Measurements from ENCODE around the gene HOXA4. TPM values are rescaled to one million over a fixed set of nuclear protein-coding genes. Genes with fewer than 3 reads are reported as not detected.
A peak's percentile ranks its signal among the peaks of the same experiment; 100 is the strongest.

The HOXA4 gene
- total and polyA plus RNA-seq, 2 of the 8 experiments (the other 6 are each of a cell fraction or from before 2014, with no cell fraction given): not detected

DNA sequence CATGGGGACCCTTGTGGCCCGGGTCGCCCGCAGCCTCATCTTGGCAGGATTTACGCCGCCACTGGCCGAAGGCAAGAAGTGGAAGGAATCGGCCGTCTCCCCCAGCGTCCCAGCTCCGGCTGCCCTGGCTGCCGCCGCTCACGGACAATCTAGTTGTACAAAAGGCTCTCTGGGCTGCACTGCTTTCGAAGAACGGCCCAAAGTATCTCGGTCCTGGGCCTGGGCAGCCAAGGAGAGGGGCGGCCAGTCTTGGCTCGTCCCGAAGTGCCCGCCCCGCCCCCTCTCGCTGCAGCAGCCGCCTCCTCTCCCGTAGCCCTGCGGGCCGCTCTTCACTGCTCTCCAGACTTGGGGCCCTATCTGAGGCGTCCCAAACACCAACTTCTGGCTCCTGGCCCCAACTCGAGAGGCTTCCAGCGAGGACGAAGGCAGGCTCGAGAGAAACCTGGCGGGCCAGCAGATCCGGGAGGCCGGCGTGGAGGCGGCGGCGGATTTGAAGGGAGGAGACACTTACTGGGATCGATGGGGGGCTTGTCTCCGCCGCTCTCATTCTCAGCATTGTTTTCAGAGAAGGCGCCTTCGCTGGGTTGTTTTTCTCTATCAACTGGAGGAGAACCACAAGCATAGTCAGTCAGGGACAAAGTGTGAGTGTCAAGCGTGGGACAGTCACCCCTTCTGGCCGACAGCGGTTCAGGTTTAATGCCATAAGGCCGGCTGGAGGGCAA is 34.0 kb upstream of the HOXA4 start:
- Histone ChIP-seq H2AK5ac (ENCODE audit: low read depth, low read length) (no peak overlapping the region), H3K9me3 (ENCODE audit: insufficient read depth in 2 of 2, low read depth in 1 of 2, low read length in 1 of 2) (peaks cover 0 to 6% of the 10 kb centered on the region in 2 experiments; a peak in 1 of 4 replicates), H3K27ac (ENCODE audit: low read depth, low read length) (no peak overlapping the region), H2BK20ac (ENCODE audit: low read length) (no peak overlapping the region), H3K36me3 (ENCODE audit: control insufficient read depth in 2 of 4, insufficient read depth in 4 of 4, low read length in 3 of 4) (peaks cover 0 to 18% (median 0%) of the 10 kb centered on the region in 4 experiments; a peak in 1 of 8 replicates), H3K4me3 (ENCODE audit: extremely low read depth in 1 of 4, insufficient read depth in 2 of 4, low read depth in 3 of 4, low read length in 4 of 4) (peak overlapping the region in 1 of 4 experiments; percentile 25; a peak in 2 of 8 replicates), H3K79me1 (ENCODE audit: low read depth, low read length) (no peaks in the 10 kb centered on the region), H3K4me2 (ENCODE audit: insufficient read depth in 1 of 2, low read depth in 2 of 2, low read length in 2 of 2) (peak overlapping the region; percentile 8 to 47; a peak in 3 of 4 replicates), H2BK5ac (ENCODE audit: low read depth, low read length) (no peak overlapping the region), H3K23ac (ENCODE audit: insufficient read length) (no peak overlapping the region), H4K20me1 (replicated peaks in 1 of 2; ENCODE audit: control insufficient read depth in 1 of 2, insufficient read depth in 2 of 2, low read length in 2 of 2) (peaks cover 21 to 28% of the 10 kb centered on the region in 2 experiments), H2BK15ac (ENCODE audit: low read length) (no peak overlapping the region), H3K4me1 (replicated peaks in 1 of 4; ENCODE audit: control insufficient read depth in 3 of 4, insufficient read depth in 4 of 4, low read length in 3 of 4) (no peaks in the 10 kb centered on the region; a peak in 4 of 7 replicates), H3K18ac (ENCODE audit: extremely low read depth, low read length) (no peak overlapping the region), H4K8ac (ENCODE audit: extremely low read depth, insufficient read depth, low read length) (no peak overlapping the region), H2AFZ (ENCODE audit: low read length) (no peak overlapping the region), H4K5ac (ENCODE audit: insufficient read length, low read depth, low read length) (no peak overlapping the region), H3K79me2 (ENCODE audit: control insufficient read depth in 1 of 2, insufficient read depth in 2 of 2, low read length in 2 of 2) (no peaks in the 10 kb centered on the region), H2BK120ac (replicated peaks; ENCODE audit: low read depth, low read length) (no peak overlapping the region), H3K23me2 (ENCODE audit: low read depth, low read length) (no peaks in the 10 kb centered on the region), H3K56ac (replicated peaks; ENCODE audit: insufficient read length, low read depth, low read length) (no peak overlapping the region), H3K14ac (ENCODE audit: insufficient read length) (no peak overlapping the region), H3K9ac (replicated peaks in 1 of 4; ENCODE audit: extremely low read depth in 1 of 4, low read depth in 3 of 4, low read length in 3 of 4) (no peak overlapping the region), H3K4ac (replicated peaks; ENCODE audit: insufficient read length, low read depth, low read length) (no peak overlapping the region), H3K27me3 (replicated peaks in 1 of 4; ENCODE audit: control insufficient read depth in 3 of 4, extremely low read depth in 1 of 4, insufficient read depth in 3 of 4, low read length in 3 of 4) (peaks cover 98 to 100% (median 99%) of the 10 kb centered on the region in 4 experiments), H4K91ac (replicated peaks; ENCODE audit: insufficient read length, low read length) (no peak overlapping the region), H2BK12ac (ENCODE audit: low read depth, low read length) (peak overlapping the region; percentile 27; the same call in 1 of the 2 replicates)
- 4% methylated on average over 43 of the region's 47 CpGs; no CpG with 5 or more reads in 1 of the 2 experiments for WGBS, 2 experiments (ENCODE audit: extremely low coverage in 1 of 2, insufficient coverage in 1 of 2, insufficient read length in 1 of 2, insufficient replicate concordance in 2 of 2, low coverage in 1 of 2, low lambda C conversion rate in 2 of 2, missing lambda C conversion rate in 1 of 2)
- ChIA-PET CTCF (ENCODE audit: partially characterized antibody) (interaction anchor here (0.8 to 5.2 kb wide), 7 partner anchors 9 to 34 kb away, joined by 3 to 40 read pairs (median 5); partner anchors contain the start of genes HOXA11, HOXA3, HOXA4 and HOXA5), POLR2A (ENCODE audit: partially characterized antibody) (no interaction called here)
- DNase-seq (ENCODE audit: low read depth in 1 of 2, low spot score in 2 of 2) (no peak), FAIRE-seq (no peak)
- TF ChIP-seq EZH2 (IDR thresholded peaks at IDR 0.05; ENCODE audit: low read depth, low read length, severe bottlenecking): peak; percentile 94
- TF ChIP-seq CBX8 (IDR thresholded peaks at IDR 0.05; ENCODE audit: borderline replicate concordance, low read depth, low read length): peak; percentile 25; the same call in 1 of the 2 replicates
- 0 out of 2 replicates have a peak, but pooled peaks have one; percentile 4 for TF ChIP-seq SP1 (IDR thresholded peaks at IDR 0.05; ENCODE audit: low read depth, low read length)
- TF ChIP-seq NRF1 (IDR thresholded peaks at IDR 0.05; ENCODE audit: low read depth, low read length): no peak
- no peak for TF ChIP-seq CHD1 (IDR thresholded peaks at IDR 0.05; ENCODE audit: low read depth, low read length)
- no peak for TF ChIP-seq CHD2 (IDR thresholded peaks at IDR 0.05; ENCODE audit: low read length)
- no peak for TF ChIP-seq ZNF274 (IDR thresholded peaks at IDR 0.05; ENCODE audit: borderline replicate concordance, extremely low read depth, low read length)
- TF ChIP-seq BACH1 (IDR thresholded peaks at IDR 0.05; ENCODE audit: low read length): no peak
- no peak for TF ChIP-seq SRF (IDR thresholded peaks at IDR 0.05; ENCODE audit: low read depth, low read length)
- TF ChIP-seq RNF2 (IDR thresholded peaks at IDR 0.05; ENCODE audit: borderline replicate concordance, low read depth, low read length, missing control alignments, poor library complexity, severe bottlenecking): no peak
- no peak for TF ChIP-seq SIN3A (conservative IDR thresholded peaks at IDR 0.05 in 1 of 2, IDR thresholded peaks at IDR 0.05 in 1 of 2; ENCODE audit: low read depth in 1 of 2, low read length in 2 of 2)
